Psoas muscle (tissue), 8 donors: Measurements from ENCODE around the gene TRAK1. TPM values are rescaled to one million over a fixed set of nuclear protein-coding genes. Genes with fewer than 3 reads are reported as not detected.
A peak's percentile ranks its signal among the peaks of the same experiment; 100 is the strongest.

Experiments
- ATAC-seq, 4 donors: fragments of 200-7000 bp; cut with Tn5 transposase; one replicate each; pipeline ENCODE4 v1.9.1; 2020; ENCODE audit warnings: moderate library complexity in 3 of 4, mild to moderate bottlenecking in 2 of 4
- DNase-seq, 2 donors: peaks; one replicate each; pipeline ENCODE4 v3.0.0-alpha.2; 2020
- H3K27ac ChIP-seq: fragments of 200-600 bp; one replicate; pipeline ENCODE4 v1.8.0; 2022
- H3K27me3 ChIP-seq, 3 donors: fragments of 200-600 bp in 1 of 3; one replicate each; pipeline versions ENCODE4 v1.6.1 to v1.8.0; 2013 to 2022; ENCODE audit warnings: low read length in 2 of 3, mild to moderate bottlenecking in 2 of 3, moderate library complexity in 1 of 3; ENCODE audit not compliant: insufficient read depth in 3 of 3
- H3K36me3 ChIP-seq, 2 donors: fragments of 200-600 bp in 1 of 2; one replicate each; pipeline versions ENCODE4 v1.6.1 to v1.8.0; 2013 to 2022; ENCODE audit warnings: low read depth in 1 of 2, mild to moderate bottlenecking in 1 of 2, moderate library complexity in 1 of 2; ENCODE audit not compliant: insufficient read depth in 1 of 2
- H3K4me1 ChIP-seq: fragments of 200-600 bp; one replicate; pipeline ENCODE4 v1.8.0; 2022
- H3K4me3 ChIP-seq: fragments of 200-600 bp; one replicate; pipeline ENCODE4 v1.8.0; 2022; ENCODE audit warnings: mild to moderate bottlenecking
- H3K9me3 ChIP-seq: fragments of 200-600 bp; one replicate; pipeline ENCODE4 v1.8.0; 2022
- WGBS, 3 donors: extraction: QIAGEN DNeasy Blood & Tissue Kit; methylation state at CpG; one replicate each; pipeline versions ENCODE4 v1.1.6 to v1.1.7; 2013; 5-methylcytosine and 5-hydroxymethylcytosine counted together
- intact Hi-C, 2 donors: fragments of 100-400 bp; cut with DNase I; formaldehyde crosslinking; loops; one replicate each; pipeline versions ENCODE4 v1.11.0 to v1.14.2; 2022
- polyA plus RNA-seq, 3 donors: library from polyadenylated mRNA; stranded (reverse); fragments of 200-250 nt; gene quantifications; one replicate each; pipeline ENCODE4 v1.2.3, GENCODE V29; 2013
- total RNA-seq, 4 donors: library from RNA; stranded (reverse); fragmentation: NEBNext Ultra II Directional in 2 of 4; extraction: Animal tissue kit (Norgen Biotek cat#: 25700) in 2 of 4; gene quantifications; one replicate each; pipeline versions ENCODE4 v1.2.1 to v1.2.4, GENCODE V29; 2021 to 2023
- TF ChIP-seq, protein P1 (sequence below): fragments of 200-600 bp; IDR thresholded peaks from one replicate; pipeline ENCODE4 v1.8.0; 2022; ENCODE audit warnings: antibody characterized with exemption
- donor health status: healthy with polysubstance abuse.
- donor health status: DM: no; HTN: no; CAD: no; lungs with moderate emphysema.
- donor health status: Bipolar disorder and iron deficiency.
- donor health status: healthy.
- donor health status: DM: yes; HTN: yes; CAD: no.
- donor health status: DM: no; HTN: no; CAD: no.
- donor health status: DM: no; HTN: no; CAD: no.
- donor health status: DM: yes; HTN: yes; CAD: no.

Gene TRAK1
- total and polyA plus RNA-seq, 7 donors, result 30.8 to 128 (median 94.8) TPM

DNA sequence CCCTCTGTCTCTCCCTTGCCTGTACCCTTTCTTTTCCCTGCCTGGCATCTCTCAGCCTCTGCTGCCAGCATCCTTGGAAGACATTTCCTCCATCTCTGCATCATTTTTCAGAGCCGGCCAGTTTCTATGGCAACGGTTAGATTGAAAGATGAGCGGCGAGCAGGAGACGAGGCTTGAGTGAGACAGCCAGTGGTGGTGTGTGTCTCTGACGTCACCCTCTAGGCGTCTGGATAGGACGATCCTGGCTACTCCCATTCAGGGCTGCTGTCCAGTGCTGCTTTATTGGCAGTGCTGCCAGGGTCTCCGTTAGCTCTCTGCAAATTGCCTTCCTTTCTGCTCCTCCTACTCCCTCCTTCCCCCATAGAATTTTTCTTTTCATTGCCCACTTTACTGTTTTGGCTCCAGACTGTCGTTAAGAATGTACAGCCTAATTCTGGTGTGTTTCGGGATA is 57.9 kb downstream of the TRAK1 start:
- Histone ChIP-seq H3K27me3 (no peaks in the 10 kb centered on the region), H3K36me3 (no peaks in the 10 kb centered on the region), H3K27ac (no peak overlapping the region), H3K4me3 (no peak overlapping the region), H3K9me3 (no peaks in the 10 kb centered on the region), H3K4me1 (peaks cover 34% of the 10 kb centered on the region)
- intact Hi-C loops, result no loop called here
- TF ChIP-seq, protein P1, sequence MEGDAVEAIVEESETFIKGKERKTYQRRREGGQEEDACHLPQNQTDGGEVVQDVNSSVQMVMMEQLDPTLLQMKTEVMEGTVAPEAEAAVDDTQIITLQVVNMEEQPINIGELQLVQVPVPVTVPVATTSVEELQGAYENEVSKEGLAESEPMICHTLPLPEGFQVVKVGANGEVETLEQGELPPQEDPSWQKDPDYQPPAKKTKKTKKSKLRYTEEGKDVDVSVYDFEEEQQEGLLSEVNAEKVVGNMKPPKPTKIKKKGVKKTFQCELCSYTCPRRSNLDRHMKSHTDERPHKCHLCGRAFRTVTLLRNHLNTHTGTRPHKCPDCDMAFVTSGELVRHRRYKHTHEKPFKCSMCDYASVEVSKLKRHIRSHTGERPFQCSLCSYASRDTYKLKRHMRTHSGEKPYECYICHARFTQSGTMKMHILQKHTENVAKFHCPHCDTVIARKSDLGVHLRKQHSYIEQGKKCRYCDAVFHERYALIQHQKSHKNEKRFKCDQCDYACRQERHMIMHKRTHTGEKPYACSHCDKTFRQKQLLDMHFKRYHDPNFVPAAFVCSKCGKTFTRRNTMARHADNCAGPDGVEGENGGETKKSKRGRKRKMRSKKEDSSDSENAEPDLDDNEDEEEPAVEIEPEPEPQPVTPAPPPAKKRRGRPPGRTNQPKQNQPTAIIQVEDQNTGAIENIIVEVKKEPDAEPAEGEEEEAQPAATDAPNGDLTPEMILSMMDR, result no peak
- DNase-seq, result peak; percentile 75 to 87
- ATAC-seq, result peak; percentile 97 to 98 (median 98)
- 13 to 20% (median 15%) methylated on average over 11 of the region's 11 CpGs for WGBS, 3 donors

DNA sequence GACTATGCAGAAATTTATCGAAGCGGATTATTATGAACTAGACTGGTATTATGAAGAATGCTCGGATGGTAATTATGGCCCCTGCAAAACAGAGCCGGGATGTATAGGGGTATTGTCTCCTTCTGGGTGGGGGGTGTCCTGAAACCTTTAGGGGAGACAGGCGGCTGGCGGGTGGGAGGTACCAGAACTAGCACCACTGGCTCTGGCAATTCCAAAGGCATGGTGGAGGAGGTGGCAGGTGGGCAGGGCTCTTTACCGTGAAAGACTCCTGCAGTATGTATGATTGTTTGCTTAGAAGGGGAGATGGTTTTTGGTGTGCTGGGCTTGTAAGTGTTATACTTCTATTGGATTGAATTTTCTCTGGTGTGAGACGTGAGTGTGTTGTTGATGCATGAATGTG is 58.4 kb downstream of the TRAK1 start:
- no peak overlapping the region for H3K4me3 ChIP-seq
- peaks cover 33% of the 10 kb centered on the region for H3K4me1 ChIP-seq
- 90 to 94% (median 90%) methylated on average over 8 of the region's 8 CpGs for WGBS, 3 donors
- H3K27ac ChIP-seq, result no peak overlapping the region
- H3K9me3 ChIP-seq, result no peaks in the 10 kb centered on the region
- H3K27me3 ChIP-seq, result no peaks in the 10 kb centered on the region
- H3K36me3 ChIP-seq, result no peaks in the 10 kb centered on the region
- TF ChIP-seq, protein P1, result no peak
- ATAC-seq (no peak), DNase-seq (no peak)
- intact Hi-C loops, result no loop called here

GRCh38 chr3:42149975-42150374 is 58.8 kb downstream of the TRAK1 start:
- H3K4me1 ChIP-seq, result peaks cover 33% of the 10 kb centered on the region
- H3K9me3 ChIP-seq, result no peaks in the 10 kb centered on the region
- intact Hi-C loops, result no loop called here
- TF ChIP-seq, protein P1, result no peak
- no peaks in the 10 kb centered on the region for H3K27me3 ChIP-seq
- 86 to 94% (median 87%) methylated on average over 3 of the region's 3 CpGs for WGBS, 3 donors
- DNase-seq, result no peak
- no peak for ATAC-seq
- H3K36me3 ChIP-seq, result no peaks in the 10 kb centered on the region
- H3K4me3 ChIP-seq, result no peak overlapping the region
- no peak overlapping the region for H3K27ac ChIP-seq

GRCh38 chr3:42151596-42152168 is 60.5 kb downstream of the TRAK1 start:
- no peak for ATAC-seq
- no peak for DNase-seq
- H3K27me3 ChIP-seq, result no peaks in the 10 kb centered on the region
- H3K4me3 ChIP-seq, result no peak overlapping the region
- intact Hi-C loops, result no loop called here
- H3K4me1 ChIP-seq, result peaks cover 33% of the 10 kb centered on the region
- H3K9me3 ChIP-seq, result no peaks in the 10 kb centered on the region
- no peak overlapping the region for H3K27ac ChIP-seq
- TF ChIP-seq, protein P1, result no peak
- H3K36me3 ChIP-seq, result no peaks in the 10 kb centered on the region
- WGBS, 3 donors, result 48 to 63% (median 53%) methylated on average over 2 of the region's 2 CpGs

DNA sequence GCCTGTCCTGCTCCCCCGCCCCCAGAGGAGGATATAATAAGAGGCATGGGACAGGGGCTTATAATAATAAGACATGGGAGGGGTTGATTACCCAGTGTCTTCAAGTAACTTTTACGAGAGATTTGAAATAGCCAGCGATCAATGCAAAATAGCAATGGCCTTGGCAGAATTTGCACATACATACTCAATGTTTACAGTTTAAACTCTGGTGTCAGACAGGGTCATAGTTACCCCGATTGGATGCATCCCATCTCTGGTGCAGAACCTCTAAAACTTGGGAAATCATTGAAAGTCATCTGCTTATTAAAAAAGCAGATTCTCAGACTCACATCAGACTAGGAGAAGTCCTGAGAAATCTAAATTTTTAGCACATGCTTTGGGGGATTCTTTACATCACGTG is 61.0 kb downstream of the TRAK1 start:
- ATAC-seq, result no peak
- Histone ChIP-seq H3K36me3 (no peaks in the 10 kb centered on the region), H3K27ac (peak overlapping the region; percentile 52), H3K27me3 (no peaks in the 10 kb centered on the region), H3K4me3 (no peak overlapping the region), H3K4me1 (peaks cover 33% of the 10 kb centered on the region), H3K9me3 (no peaks in the 10 kb centered on the region)
- TF ChIP-seq, protein P1, result no peak
- no peak for DNase-seq
- intact Hi-C loops, result no loop called here
- WGBS, 3 donors, result 88% methylated on average over 5 of the region's 5 CpGs
